ENCODE data around the gene NEMF. TPM values are rescaled to one million over a fixed set of nuclear protein-coding genes. Genes with fewer than 3 reads are reported as not detected.
"Not testable (repeated sequence)": the region's sequence is repeated elsewhere in the genome, so short reads cannot be mapped to it uniquely, and the experiment has no call there.

NEMF gene
- 38.8 and 54.6 TPM in 2 replicates for total RNA-seq

DNA sequence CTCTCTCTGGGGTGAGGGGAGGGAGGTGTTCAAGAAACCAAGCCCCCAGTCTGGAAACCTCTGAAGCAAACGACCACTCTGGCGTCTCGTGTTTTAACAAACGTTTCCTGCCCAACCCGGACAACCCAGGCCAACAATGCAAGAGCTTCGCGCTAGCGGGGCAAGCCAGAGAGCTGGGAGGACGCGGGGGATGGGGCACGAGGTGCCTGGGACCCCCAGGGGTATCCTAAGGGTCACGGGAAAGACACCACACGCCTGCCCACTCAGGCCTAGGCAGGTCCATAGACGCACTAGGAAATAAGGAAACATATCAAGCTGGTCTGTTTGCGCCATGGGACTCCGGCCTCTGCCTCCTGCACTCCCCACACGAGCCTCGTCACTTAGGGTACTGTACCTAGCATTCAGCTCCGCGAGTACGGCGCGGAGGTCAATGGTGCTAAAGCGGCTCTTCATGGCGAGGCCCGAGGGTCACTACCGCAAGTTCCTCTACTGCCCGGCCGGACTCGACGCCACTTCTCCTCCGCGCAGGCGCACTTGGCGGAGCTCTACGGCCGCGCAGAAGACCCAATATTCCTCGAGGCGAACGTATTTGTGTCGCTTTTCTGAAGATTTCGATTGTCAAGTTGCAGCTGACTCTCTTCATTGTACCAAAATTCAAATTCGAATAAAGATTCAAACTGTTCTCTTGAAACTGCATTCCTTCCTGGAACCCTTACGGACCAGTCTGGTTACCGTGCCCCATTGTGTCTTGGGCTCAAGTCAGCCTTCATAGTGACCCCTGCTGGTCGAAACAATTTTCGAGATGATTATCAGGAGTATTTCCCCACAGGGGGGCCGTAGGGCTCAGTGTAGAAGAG, at the start of gene NEMF:
NEMF (minus strand) TSS at position 488 of the 857 bp plus-strand sequence; CDS start at position 453, 35 bp downstream.
- DNase-seq (ENCODE audit: low read depth in 2 of 2), result peak; percentile 90 to 94

- DNase-seq (ENCODE audit: low read depth in 2 of 2), result no peak
These were observed 48.4 kb upstream of the NEMF start for GRCh38 chr14:49900973-49901372.

GRCh38 chr14:49898485-49898884, 45.9 kb upstream of the NEMF start:
- DNase-seq (ENCODE audit: low read depth in 2 of 2), result no peak

DNA sequence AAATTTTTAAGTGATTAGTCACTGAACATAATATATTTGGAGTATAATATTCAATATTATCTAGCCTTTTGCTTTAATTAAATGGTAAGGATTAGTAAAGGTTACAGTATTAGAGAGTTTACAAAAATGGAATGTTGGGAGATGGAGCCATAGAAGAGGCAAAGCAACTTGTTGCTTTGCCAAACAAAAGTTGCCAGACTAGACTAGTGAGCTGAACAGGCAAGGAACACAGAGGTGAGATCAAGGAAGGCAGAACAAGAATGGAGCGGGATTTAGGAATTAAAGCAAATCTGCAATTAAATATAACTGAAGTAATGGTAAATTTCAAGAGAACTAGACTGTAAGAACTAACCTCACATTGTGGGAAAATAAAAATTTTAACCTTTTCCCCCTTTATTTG, 45.4 kb upstream of the NEMF start:
- DNase-seq (ENCODE audit: low read depth in 2 of 2), result peak in 1 of 2 donors; percentile 8

DNA sequence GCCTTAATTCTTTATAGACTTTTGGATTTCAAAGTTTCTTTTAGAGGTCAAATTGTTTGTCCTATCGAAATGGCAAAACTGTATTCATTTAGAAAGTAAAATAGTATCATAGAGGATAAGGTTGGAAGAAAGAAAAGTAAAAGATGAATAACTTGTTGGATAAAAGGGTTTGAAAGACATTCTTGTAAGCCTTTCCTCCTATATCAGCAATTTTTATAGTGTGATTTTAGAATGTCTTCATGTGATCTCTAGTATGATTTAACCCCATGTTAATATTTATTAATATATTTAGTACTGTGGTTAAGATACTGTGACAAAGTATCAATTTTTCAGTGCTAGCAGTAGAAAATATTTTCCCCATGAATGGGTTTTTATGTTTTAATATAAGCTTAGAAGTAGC, 44.8 kb upstream of the NEMF start:
- DNase-seq (ENCODE audit: low read depth in 2 of 2), result no peak

DNA sequence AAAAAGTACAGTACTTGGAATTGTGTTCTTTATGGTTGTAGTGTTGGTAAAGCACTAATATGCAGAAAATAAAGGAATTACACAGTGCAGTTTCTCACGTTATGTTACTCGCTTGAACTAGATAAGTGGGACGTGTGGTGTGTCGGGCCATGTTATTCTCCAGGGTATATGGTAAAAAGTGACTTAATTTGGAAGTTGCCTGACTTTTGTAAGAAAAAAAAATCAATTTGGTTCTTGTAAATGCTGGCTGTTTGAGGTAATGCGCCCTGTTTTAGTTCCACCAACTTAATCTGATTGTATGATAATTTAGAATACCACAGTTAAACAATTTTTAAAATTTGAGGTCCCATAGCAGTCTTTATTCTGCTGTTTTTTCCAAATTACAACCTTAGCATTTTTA, 44.4 kb upstream of the NEMF start:
- DNase-seq (ENCODE audit: low read depth in 2 of 2), result no peak

DNA sequence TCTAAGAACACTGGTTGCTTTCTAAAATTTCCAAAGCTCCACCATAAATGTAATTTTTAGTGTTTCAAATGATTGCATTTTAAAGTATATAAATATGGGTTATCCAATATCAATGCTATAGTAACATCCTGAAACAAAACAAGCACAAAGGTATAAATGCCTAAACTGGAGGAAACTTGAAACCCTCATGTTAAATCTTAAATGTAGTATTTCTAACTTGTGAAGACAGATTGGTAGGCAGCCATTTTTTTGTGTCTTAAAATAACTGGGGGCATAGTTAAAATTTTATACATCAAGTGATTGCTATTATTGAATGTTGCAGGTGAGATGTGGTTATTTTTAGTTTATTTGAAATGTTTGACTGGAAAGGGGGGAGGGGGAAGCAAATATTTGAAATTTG, 43.7 kb upstream of the NEMF start:
- DNase-seq (ENCODE audit: low read depth in 2 of 2), result not testable (repeated sequence)

- peak in 1 of 2 donors; percentile 41 for DNase-seq (ENCODE audit: low read depth in 2 of 2)
These were observed 42.9 kb upstream of the NEMF start for GRCh38 chr14:49895480-49895879.

GRCh38 chr14:49894214-49895107, 41.9 kb upstream of the NEMF start:
- not testable (repeated sequence) for DNase-seq (ENCODE audit: low read depth in 2 of 2)

GRCh38 chr14:49893309-49894213, 41.0 kb upstream of the NEMF start:
- DNase-seq (ENCODE audit: low read depth in 2 of 2), result peak; percentile 54 to 58

- DNase-seq (ENCODE audit: low read depth in 2 of 2), result peak; percentile 98 to 99
These were observed 40.2 kb upstream of the NEMF start, which contains the start of gene ARF6 for GRCh38 chr14:49892636-49893308. Gene ARF6 (plus strand): TSS chr14:49893082. CDS start chr14:49893737, 655 bp downstream.

- DNase-seq (ENCODE audit: low read depth in 2 of 2), result peak; percentile 83
These were observed 39.7 kb upstream of the NEMF start for GRCh38 chr14:49892301-49892635.

- no peak for DNase-seq (ENCODE audit: low read depth in 2 of 2)
These were observed 35.7 kb upstream of the NEMF start for GRCh38 chr14:49888293-49888692.

DNA sequence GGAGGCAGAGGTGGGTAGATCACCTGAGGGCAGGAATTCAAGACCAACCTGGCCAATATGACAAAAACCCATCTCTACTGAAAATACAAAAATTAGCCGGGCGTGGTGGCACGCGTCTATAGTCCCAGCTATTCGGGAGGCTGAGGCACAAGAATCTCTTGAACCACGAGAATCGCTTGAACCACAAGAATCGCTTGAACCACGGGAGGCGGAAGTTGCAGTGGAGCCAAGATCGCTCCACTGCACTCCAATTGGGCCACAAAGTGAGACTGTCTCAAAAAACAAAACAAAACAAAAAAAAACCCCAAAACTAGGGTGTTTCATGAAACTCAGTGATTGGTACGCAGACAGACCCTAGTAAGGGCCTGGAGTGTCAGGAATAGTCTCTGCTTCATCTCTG, 33.9 kb upstream of the NEMF start:
- no peak for DNase-seq (ENCODE audit: low read depth in 2 of 2)

- peak in 1 of 2 donors; percentile 38 for DNase-seq (ENCODE audit: low read depth in 2 of 2)
These were observed 30.5 kb upstream of the NEMF start for GRCh38 chr14:49882826-49883694.

DNA sequence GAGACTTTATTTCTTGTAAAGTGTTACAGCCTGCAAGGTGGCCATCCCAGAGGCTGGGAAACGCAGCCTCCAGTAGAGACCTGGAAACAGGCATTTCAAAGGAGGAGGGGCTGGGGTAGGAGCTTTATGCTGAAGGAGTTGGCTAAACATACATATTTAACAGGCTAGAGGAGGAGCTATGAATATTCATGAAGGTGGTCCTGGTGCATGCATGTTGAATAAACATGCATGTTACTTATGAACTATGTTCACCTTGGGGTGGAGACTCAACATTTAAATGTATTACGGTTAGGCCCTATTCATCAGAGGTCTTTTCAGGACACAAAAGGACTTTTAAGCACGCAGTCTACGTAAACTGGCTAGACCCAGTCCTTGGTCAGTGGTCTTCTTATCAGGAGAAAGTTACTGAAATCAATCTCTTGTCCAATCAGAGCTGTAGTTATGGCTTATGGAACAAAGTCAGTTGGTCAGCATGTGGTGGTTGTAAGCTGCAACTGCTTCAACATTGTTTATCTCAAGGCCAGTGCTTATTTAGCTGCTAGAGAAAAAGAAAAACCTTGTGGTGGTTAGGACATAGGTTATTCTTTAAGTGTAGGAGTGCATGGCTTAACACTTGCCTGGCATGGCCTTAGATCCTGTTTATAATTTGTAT, 28.9 kb upstream of the NEMF start:
- DNase-seq (ENCODE audit: low read depth in 2 of 2), result no peak

GRCh38 chr14:49880267-49881064, 27.9 kb upstream of the NEMF start:
- DNase-seq (ENCODE audit: low read depth in 2 of 2), result peak in 1 of 2 donors; percentile 38

DNA sequence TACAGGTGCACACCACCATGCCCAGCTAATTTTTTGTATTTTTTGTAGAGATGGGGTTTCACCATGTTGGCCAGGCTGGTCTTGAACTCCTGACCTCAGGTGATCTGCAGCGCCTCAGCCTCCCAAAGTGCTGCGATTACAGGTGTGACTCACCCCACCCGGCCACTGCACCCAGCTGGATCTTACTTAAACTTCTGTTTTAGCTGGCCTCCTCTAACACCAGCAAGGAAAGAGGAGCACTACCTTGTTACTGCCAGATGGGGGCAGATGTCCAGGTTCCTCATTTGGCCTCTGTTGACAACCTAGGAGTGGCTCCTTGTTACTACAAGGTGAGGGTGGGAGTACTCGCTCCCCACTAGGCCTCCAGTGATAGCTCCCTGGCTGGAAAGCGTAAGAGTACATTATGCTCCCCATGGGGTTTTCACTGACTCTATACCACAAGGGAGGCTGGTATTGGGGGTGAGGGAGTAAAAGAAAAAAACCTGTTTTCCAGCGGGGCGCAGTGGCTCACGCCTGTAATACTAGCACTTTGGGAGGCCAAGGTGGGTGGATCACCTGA, 27.1 kb upstream of the NEMF start:
- peak; percentile 64 to 72 for DNase-seq (ENCODE audit: low read depth in 2 of 2)

Data from lung microvascular endothelial cell (primary cell).